CD4-positive, alpha-beta memory T cell (primary cell): ENCODE measurements around the gene INCENP. TPM values are rescaled to one million over a fixed set of nuclear protein-coding genes. Genes with fewer than 3 reads are reported as not detected.

ENCODE experiments used
- CTCF ChIA-PET: fragments of 350-600 bp; sonication (Branson Sonifier 250); formaldehyde crosslinking; loops from one replicate; lab custom pipeline; 2021; ENCODE audit warnings: inconsistent platforms; ENCODE audit not compliant: partially characterized antibody; lab: Charles Lee
- POLR2A ChIA-PET: fragments of 350-600 bp; sonication (Branson Sonifier 250); formaldehyde crosslinking; loops from one replicate; lab custom pipeline; 2021; ENCODE audit not compliant: partially characterized antibody; lab: Charles Lee
- DNase-seq, 5 donors: peaks; one replicate each; pipeline versions ENCODE4 v3.0.0 to v3.0.0-alpha.2; 2020 to 2022; ENCODE audit warnings: mixed read lengths in 1 of 5
- H3K27ac ChIP-seq: one replicate; pipeline ENCODE4 v1.7.0; 2013; ENCODE audit warnings: low read depth, low read length
- H3K27me3 ChIP-seq: 2 replicates; pipeline ENCODE4 v1.7.0; 2013; ENCODE audit warnings: mild to moderate bottlenecking, low read length, moderate library complexity; ENCODE audit not compliant: insufficient read depth
- H3K36me3 ChIP-seq: 2 replicates; pipeline ENCODE4 v1.7.0; 2013; ENCODE audit warnings: mild to moderate bottlenecking, low read length, moderate library complexity; ENCODE audit not compliant: insufficient read depth
- H3K4me1 ChIP-seq: 2 replicates; pipeline ENCODE4 v1.7.0; 2013; ENCODE audit warnings: mild to moderate bottlenecking, low read length, moderate library complexity; ENCODE audit not compliant: insufficient read depth
- H3K4me3 ChIP-seq, 2 donors: one replicate each; pipeline ENCODE4 v1.7.0; 2013; ENCODE audit warnings: low read length in 2 of 2, mild to moderate bottlenecking in 1 of 2
- H3K9me3 ChIP-seq, 2 donors: one replicate each; pipeline ENCODE4 v1.7.0; 2013; ENCODE audit warnings: low read length in 2 of 2, control low read depth in 1 of 2; ENCODE audit not compliant: control insufficient read depth in 1 of 2
- H3K27ac Mint-ChIP-seq, 7 donors: one replicate each; pipeline ENCODE4 v1.8.0; 2020 to 2021; ENCODE audit warnings: mixed read lengths in 7 of 7, mild to moderate bottlenecking in 6 of 7, inconsistent platforms in 3 of 7, moderate library complexity in 3 of 7
- H3K27me3 Mint-ChIP-seq, 2 donors: one replicate each; pipeline ENCODE4 v1.8.0; 2020 to 2021; ENCODE audit warnings: mixed read lengths in 2 of 2
- H3K36me3 Mint-ChIP-seq, 2 donors: one replicate each; pipeline ENCODE4 v1.8.0; 2020 to 2021; ENCODE audit warnings: mixed read lengths in 2 of 2, inconsistent platforms in 1 of 2, mild to moderate bottlenecking in 1 of 2
- H3K4me1 Mint-ChIP-seq, 4 donors: one replicate each; pipeline ENCODE4 v1.8.0; 2020 to 2021; ENCODE audit warnings: mixed read lengths in 4 of 4, mild to moderate bottlenecking in 1 of 4
- H3K4me3 Mint-ChIP-seq, 8 donors: one replicate each; pipeline ENCODE4 v1.8.0; 2020 to 2021; ENCODE audit warnings: mixed read lengths in 8 of 8, mild to moderate bottlenecking in 7 of 8, moderate library complexity in 6 of 8, inconsistent platforms in 3 of 8
- H3K9me3 Mint-ChIP-seq, 8 donors: one replicate each; pipeline ENCODE4 v1.8.0; 2020 to 2021; ENCODE audit warnings: mixed read lengths in 8 of 8, mild to moderate bottlenecking in 5 of 8, inconsistent platforms in 3 of 8, moderate library complexity in 1 of 8
- intact Hi-C: fragments of 100-400 bp; cut with micrococcal nuclease; formaldehyde crosslinking; loops from one replicate; pipeline ENCODE4 v1.15.1; 2023
- polyA plus RNA-seq, 2 donors: library from polyadenylated mRNA; unstranded; fragments of 300-500 nt; fragmentation: Illumina TruSeq; gene quantifications; one replicate each; pipeline ENCODE4 v1.2.3, GENCODE V29; 2021
- total RNA-seq, 2 experiments: library from RNA; stranded (reverse); gene quantifications; one replicate each; pipeline ENCODE4 v1.2.3, GENCODE V29; 2021

INCENP gene
- total and polyA plus RNA-seq, 4 experiments from 2014 or later, result 2.7 to 32.1 (median 28.4) TPM; not detected in 1

DNA sequence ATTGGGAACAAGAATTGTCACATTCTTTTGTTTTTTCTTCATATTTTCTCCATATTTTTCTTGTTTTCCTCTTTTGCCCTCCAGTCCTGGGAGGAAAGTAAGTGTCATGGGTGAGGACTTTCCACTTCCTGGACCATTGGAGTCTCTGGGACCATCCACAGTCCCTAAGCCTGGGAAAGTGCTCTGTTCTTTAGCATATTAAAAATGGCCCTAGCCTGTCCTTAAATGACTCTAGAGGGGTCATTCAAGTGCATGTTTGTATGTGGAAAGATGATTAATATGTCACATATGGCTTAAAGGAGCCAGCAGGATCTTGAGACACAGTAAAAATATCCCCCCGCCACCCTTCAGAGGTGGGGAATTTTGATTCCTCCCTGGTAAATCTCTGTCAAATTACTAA lies 46.1 kb downstream of the INCENP start:
- no peak overlapping the region for H3K27ac ChIP-seq
- Mint-ChIP-seq H3K4me3 (no peak overlapping the region), H3K9me3 (no peaks in the 10 kb centered on the region), H3K4me1 (peaks cover 4 to 6% (median 5%) of the 10 kb centered on the region in 4 donors), H3K27ac (no peak overlapping the region), H3K27me3 (peaks cover 33 to 35% of the 10 kb centered on the region in 2 donors), H3K36me3 (no peaks in the 10 kb centered on the region)
- no peaks in the 10 kb centered on the region for H3K36me3 ChIP-seq
- CTCF ChIA-PET, result no interaction called here
- no peak for DNase-seq
- intact Hi-C loops, result no loop called here
- H3K4me1 ChIP-seq, result no peaks in the 10 kb centered on the region
- no peaks in the 10 kb centered on the region for H3K27me3 ChIP-seq
- POLR2A ChIA-PET, result no interaction called here
- H3K9me3 ChIP-seq, result no peaks in the 10 kb centered on the region
- H3K4me3 ChIP-seq, result no peak overlapping the region

DNA sequence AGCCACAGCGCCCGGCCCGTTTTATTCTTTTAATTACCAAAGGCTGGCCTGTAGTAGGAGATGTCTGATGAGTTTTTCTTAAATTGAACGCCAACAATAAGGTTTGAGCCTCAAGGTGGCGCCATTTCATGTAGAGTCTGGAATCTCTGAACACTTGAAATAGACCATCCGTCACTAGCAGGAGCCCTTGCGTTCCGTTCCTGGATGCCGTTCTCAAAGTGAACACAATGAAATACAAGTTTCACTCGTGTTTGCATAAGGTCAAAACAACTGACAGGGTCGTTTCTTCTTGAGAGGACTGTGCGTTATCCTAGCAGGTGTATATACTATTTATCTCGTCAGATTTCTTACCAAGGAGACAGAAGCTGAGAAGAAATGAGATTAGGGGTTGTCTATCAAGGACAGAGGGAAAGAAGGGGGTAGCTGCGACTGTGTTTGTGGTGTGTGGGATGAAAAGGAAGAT lies 47.5 kb downstream of the INCENP start:
- no peaks in the 10 kb centered on the region for H3K27me3 ChIP-seq
- H3K27ac ChIP-seq, result no peak overlapping the region
- H3K36me3 ChIP-seq, result no peaks in the 10 kb centered on the region
- Mint-ChIP-seq H3K4me3 (peak overlapping the region in 4 of 8 donors; percentile 0 to 59 (median 12)), H3K27me3 (peaks cover 32 to 33% of the 10 kb centered on the region in 2 donors), H3K27ac (peak overlapping the region in 1 of 7 donors; percentile 3), H3K36me3 (no peaks in the 10 kb centered on the region), H3K4me1 (peaks cover 4 to 6% (median 5%) of the 10 kb centered on the region in 4 donors), H3K9me3 (no peaks in the 10 kb centered on the region)
- intact Hi-C loops, result loop anchor here (1.0 kb wide), 3 partner anchors 140 to 207 kb away; no protein-coding TSS in a partner anchor
- no peak overlapping the region for H3K4me3 ChIP-seq
- no peaks in the 10 kb centered on the region for H3K4me1 ChIP-seq
- DNase-seq, result peak; percentile 60 to 66 (median 63)
- no peaks in the 10 kb centered on the region for H3K9me3 ChIP-seq
- POLR2A ChIA-PET, result no interaction called here
- CTCF ChIA-PET, result interaction anchor here (0.7 to 1.7 kb wide), 6 partner anchors 14 to 206 kb away, joined by 3 to 10 read pairs (median 4); no protein-coding TSS in a partner anchor

DNA sequence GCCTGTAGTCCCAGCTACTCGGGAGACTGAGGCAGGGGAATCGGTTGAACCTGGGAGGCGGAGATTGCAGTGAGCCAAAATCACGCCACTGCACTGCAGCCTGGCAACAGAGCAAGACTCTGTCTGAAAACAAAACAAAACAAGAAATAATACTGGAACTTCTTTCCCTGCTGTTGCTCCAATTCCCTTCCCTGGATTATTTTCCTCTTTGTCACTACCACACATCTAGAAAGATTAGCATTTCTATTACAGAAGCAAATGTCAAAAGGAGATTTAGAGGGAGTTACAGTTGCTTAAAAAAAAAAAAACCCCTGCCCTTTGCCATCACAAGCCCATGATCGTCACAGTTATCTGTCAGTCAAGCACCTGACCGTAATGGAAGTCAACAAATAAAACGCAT lies 48.5 kb downstream of the INCENP start:
- peaks cover 4 to 6% (median 5%) of the 10 kb centered on the region in 4 donors for H3K4me1 Mint-ChIP-seq
- Histone ChIP-seq H3K9me3 (no peaks in the 10 kb centered on the region), H3K36me3 (no peaks in the 10 kb centered on the region), H3K27ac (no peak overlapping the region), H3K4me1 (no peaks in the 10 kb centered on the region), H3K27me3 (no peaks in the 10 kb centered on the region), H3K4me3 (no peak overlapping the region)
- POLR2A ChIA-PET, result no interaction called here
- H3K27me3 Mint-ChIP-seq, result peaks cover 32 to 34% of the 10 kb centered on the region in 2 donors
- H3K9me3 Mint-ChIP-seq, result no peaks in the 10 kb centered on the region
- intact Hi-C loops, result no loop called here
- CTCF ChIA-PET, result interaction anchor here (0.7 to 1.7 kb wide), 6 partner anchors 8 to 205 kb away, joined by 3 to 10 read pairs (median 4); no protein-coding TSS in a partner anchor
- no peak overlapping the region for H3K4me3 Mint-ChIP-seq
- H3K27ac Mint-ChIP-seq, result no peak overlapping the region
- DNase-seq, result no peak
- no peaks in the 10 kb centered on the region for H3K36me3 Mint-ChIP-seq

DNA sequence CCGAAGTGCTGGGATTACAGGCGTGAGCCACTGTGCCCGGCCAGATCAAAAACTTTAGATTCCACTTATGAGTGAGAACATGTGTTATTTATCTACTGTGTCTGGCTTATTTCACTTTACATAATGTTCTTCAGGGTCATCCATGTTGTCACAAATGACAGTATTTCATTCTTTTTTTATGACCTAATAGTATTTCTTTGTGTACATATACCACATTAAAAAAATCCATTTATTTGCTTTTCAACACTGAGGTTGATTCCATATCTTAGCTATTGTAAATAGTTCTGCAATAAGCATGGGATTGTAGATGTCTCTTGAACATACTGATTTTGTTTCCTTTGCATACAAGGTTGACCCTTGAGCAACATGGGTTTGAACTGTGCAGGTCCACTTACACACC lies 53.0 kb downstream of the INCENP start:
- intact Hi-C loops, result no loop called here
- DNase-seq, result no peak
- ChIA-PET POLR2A (no interaction called here), CTCF (no interaction called here)
- Mint-ChIP-seq H3K4me1 (no peaks in the 10 kb centered on the region), H3K36me3 (no peaks in the 10 kb centered on the region), H3K9me3 (no peaks in the 10 kb centered on the region), H3K27ac (no peak overlapping the region), H3K4me3 (no peak overlapping the region), H3K27me3 (peaks cover 19 to 20% of the 10 kb centered on the region in 2 donors)
- Histone ChIP-seq H3K27me3 (no peaks in the 10 kb centered on the region), H3K9me3 (no peaks in the 10 kb centered on the region), H3K27ac (no peak overlapping the region), H3K36me3 (no peaks in the 10 kb centered on the region), H3K4me3 (no peak overlapping the region), H3K4me1 (no peaks in the 10 kb centered on the region)

DNA sequence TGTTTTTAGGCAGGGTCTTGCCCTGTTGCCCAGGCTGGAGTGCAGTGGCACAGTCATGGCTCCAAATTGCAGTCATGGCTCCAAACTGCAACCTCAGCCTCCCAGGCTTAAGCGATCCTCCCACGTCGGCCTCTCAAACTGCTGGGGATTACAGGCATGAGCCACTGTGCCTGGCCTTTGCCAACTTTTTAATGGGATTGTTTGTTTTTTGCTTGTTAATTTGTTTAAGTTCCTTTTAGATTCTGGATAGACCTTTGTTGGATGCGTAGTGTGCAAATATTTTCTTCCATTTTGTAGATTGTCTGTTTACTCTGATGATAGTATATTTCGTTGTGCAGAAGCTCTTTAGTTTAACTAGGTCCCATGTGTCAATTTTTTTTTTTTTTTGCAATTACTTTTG lies 56.2 kb downstream of the INCENP start:
- H3K9me3 ChIP-seq, result no peaks in the 10 kb centered on the region
- peaks cover 0 to 6% (median 1%) of the 10 kb centered on the region in 8 donors for H3K9me3 Mint-ChIP-seq
- no peak overlapping the region for H3K4me3 Mint-ChIP-seq
- POLR2A ChIA-PET, result no interaction called here
- peaks cover 19 to 21% of the 10 kb centered on the region in 2 donors for H3K27me3 Mint-ChIP-seq
- H3K4me1 ChIP-seq, result no peaks in the 10 kb centered on the region
- no peak overlapping the region for H3K27ac Mint-ChIP-seq
- no peaks in the 10 kb centered on the region for H3K27me3 ChIP-seq
- no peak overlapping the region for H3K4me3 ChIP-seq
- no peaks in the 10 kb centered on the region for H3K36me3 ChIP-seq
- CTCF ChIA-PET, result interaction anchor here (1.1 kb wide), 1 partner anchor 8 kb away, joined by 3 read pairs; no protein-coding TSS in a partner anchor
- H3K4me1 Mint-ChIP-seq, result no peaks in the 10 kb centered on the region
- no peak overlapping the region for H3K27ac ChIP-seq
- H3K36me3 Mint-ChIP-seq, result no peaks in the 10 kb centered on the region
- intact Hi-C loops, result no loop called here
- no peak for DNase-seq

DNA sequence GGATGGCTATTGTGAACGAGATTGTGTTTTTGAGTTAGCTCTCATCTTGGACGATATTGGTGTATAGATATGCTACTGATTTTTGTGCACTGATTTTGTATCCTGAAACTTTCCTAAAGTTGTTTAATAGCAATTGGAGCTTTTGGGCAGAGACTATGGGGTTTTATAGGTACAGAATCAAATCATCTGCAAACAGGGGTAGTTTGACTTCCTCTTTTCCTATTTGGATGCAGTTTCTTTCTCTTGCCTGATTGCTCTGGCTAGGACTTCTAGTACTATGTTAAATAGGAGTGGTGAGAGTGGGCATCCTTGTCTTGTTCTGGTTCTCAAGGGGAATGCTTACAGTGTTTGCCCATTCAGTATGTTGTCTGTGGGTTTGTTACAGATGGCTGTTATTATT lies 57.3 kb downstream of the INCENP start:
- no peak overlapping the region for H3K27ac Mint-ChIP-seq
- POLR2A ChIA-PET, result no interaction called here
- no peak for DNase-seq
- Histone ChIP-seq H3K4me3 (no peak overlapping the region), H3K27me3 (no peaks in the 10 kb centered on the region), H3K9me3 (no peaks in the 10 kb centered on the region), H3K36me3 (no peaks in the 10 kb centered on the region), H3K4me1 (no peaks in the 10 kb centered on the region), H3K27ac (no peak overlapping the region)
- peaks cover 0 to 6% (median 2%) of the 10 kb centered on the region in 8 donors for H3K9me3 Mint-ChIP-seq
- intact Hi-C loops, result no loop called here
- H3K4me3 Mint-ChIP-seq, result no peak overlapping the region
- H3K27me3 Mint-ChIP-seq, result peaks cover 22 to 27% of the 10 kb centered on the region in 2 donors
- no peaks in the 10 kb centered on the region for H3K4me1 Mint-ChIP-seq
- H3K36me3 Mint-ChIP-seq, result no peaks in the 10 kb centered on the region
- CTCF ChIA-PET, result interaction anchor here (1.1 kb wide), 1 partner anchor 9 kb away, joined by 3 read pairs; no protein-coding TSS in a partner anchor

DNA sequence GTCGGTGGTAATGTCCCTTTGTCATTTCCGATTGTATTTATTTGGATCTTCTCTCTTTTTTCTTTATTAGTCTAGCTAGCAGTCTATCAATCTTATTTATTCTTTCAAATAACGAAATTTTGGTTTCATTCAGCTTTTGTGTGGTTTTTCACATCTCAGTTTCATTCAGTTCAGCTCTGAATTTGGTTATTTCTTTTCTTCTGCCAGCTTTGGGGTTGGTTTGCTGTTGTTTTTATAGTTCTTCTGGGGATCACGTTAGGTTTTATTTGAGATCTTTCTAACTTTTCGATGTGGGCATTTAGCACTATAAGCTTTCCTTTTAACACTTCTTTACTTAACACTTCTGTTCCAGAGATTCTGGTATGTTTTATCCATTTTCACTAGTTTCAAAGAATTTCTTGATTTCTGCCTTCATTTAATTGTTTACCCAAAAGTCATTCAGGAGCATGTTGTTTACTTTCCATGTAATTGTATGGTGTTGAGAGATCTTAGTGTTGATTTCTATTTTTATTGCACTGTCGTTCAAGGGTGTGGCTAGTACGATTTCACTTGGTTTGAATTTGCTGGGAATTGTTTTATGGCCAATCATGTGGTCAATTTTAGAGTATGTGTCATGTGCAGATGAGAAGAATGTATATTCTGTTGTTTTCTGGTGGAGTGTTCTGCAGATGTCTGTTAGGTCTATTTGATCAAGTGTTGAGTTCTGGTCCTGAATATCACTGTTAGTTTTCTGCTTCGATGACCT lies 58.5 kb downstream of the INCENP start:
- Mint-ChIP-seq H3K9me3 (peaks cover 0 to 6% (median 2%) of the 10 kb centered on the region in 8 donors), H3K27me3 (peaks cover 19 to 23% of the 10 kb centered on the region in 2 donors), H3K36me3 (no peaks in the 10 kb centered on the region), H3K27ac (no peak overlapping the region), H3K4me1 (no peaks in the 10 kb centered on the region), H3K4me3 (no peak overlapping the region)
- DNase-seq, result no peak
- Histone ChIP-seq H3K36me3 (no peaks in the 10 kb centered on the region), H3K9me3 (no peaks in the 10 kb centered on the region), H3K27me3 (no peaks in the 10 kb centered on the region), H3K4me3 (no peak overlapping the region), H3K4me1 (no peaks in the 10 kb centered on the region), H3K27ac (no peak overlapping the region)
- POLR2A ChIA-PET, result no interaction called here
- CTCF ChIA-PET, result no interaction called here
- intact Hi-C loops, result no loop called here
